Kidney (tissue), 14 donors: ENCODE data around the gene GSX1. TPM values are rescaled to one million over a fixed set of nuclear protein-coding genes. Genes with fewer than 3 reads are reported as not detected.

ENCODE experiments used
- DNase-seq, 5 donors: peaks; one replicate each; pipeline ENCODE4 v3.0.0-alpha.2; 2013 to 2020
- FAIRE-seq: peaks from 2 replicates; lab custom pipeline; 2012; peaks lifted over from hg19 to GRCh38; lab: Jason Lieb, UNC
- H3K27ac ChIP-seq, 2 donors: one replicate each; pipeline ENCODE4 v1.7.0; 2013; ENCODE audit warnings: low read depth in 2 of 2, low read length in 2 of 2, inconsistent platforms in 1 of 2
- H3K27me3 ChIP-seq: one replicate; pipeline ENCODE4 v1.7.1; 2013; ENCODE audit warnings: low read length, inconsistent platforms; ENCODE audit not compliant: control insufficient read depth, insufficient read depth
- H3K36me3 ChIP-seq, 3 donors: one replicate each; pipeline versions ENCODE4 v1.7.0 to v1.7.1; 2013; ENCODE audit warnings: low read length in 3 of 3, control low read depth in 1 of 3, inconsistent platforms in 1 of 3; ENCODE audit not compliant: insufficient read depth in 3 of 3, control insufficient read depth in 2 of 3
- H3K4me1 ChIP-seq, 3 donors: one replicate each; pipeline versions ENCODE4 v1.7.0 to v1.7.1; 2013; ENCODE audit warnings: low read length in 3 of 3, inconsistent platforms in 1 of 3, low read depth in 1 of 3; ENCODE audit not compliant: control insufficient read depth in 2 of 3, insufficient read depth in 2 of 3
- H3K4me3 ChIP-seq, 3 donors: one replicate each; pipeline versions ENCODE4 v1.7.0 to v1.8.1; 2013; ENCODE audit warnings: low read length in 3 of 3, control low read depth in 1 of 3, inconsistent platforms in 1 of 3
- H3K9ac ChIP-seq, 3 donors: one replicate each; pipeline versions ENCODE4 v1.7.0 to v1.7.1; 2013; ENCODE audit warnings: low read length in 3 of 3, control low read depth in 1 of 3, inconsistent platforms in 1 of 3
- H3K9me3 ChIP-seq, 3 donors: one replicate each; pipeline versions ENCODE4 v1.7.0 to v1.7.1; 2013; ENCODE audit warnings: low read length in 3 of 3, control low read depth in 1 of 3, inconsistent platforms in 1 of 3; ENCODE audit not compliant: control insufficient read depth in 2 of 3, insufficient read depth in 1 of 3
- CTCF ChIP-seq: IDR thresholded peaks from 3 replicates; pipeline ENCODE4 v1.5.1; 2012; ENCODE audit warnings: mild to moderate bottlenecking, moderate library complexity, borderline replicate concordance; ENCODE audit not compliant: insufficient read depth; ENCODE audit errors: extremely low read depth
- intact Hi-C: fragments of 100-400 bp; cut with DNase I; formaldehyde crosslinking; loops from one replicate; pipeline ENCODE4 v1.11.1; 2022
- polyA plus RNA-seq: library from polyadenylated mRNA; stranded (reverse); fragments of 350-450 nt; fragmentation: Illumina TruSeq; extraction: RNeasy Lipid Tissue Mini Kit (QIAGEN cat#74804); gene quantifications from one replicate; pipeline ENCODE4 v1.2.3, GENCODE V29; 2014; ENCODE audit warnings: low read depth, low replicate concordance; ENCODE audit not compliant: insufficient read depth
- total RNA-seq: library from RNA; stranded (reverse); fragmentation: NEBNext Ultra II Directional; extraction: Animal tissue kit (Norgen Biotek cat#: 25700); gene quantifications from one replicate; pipeline ENCODE4 v1.2.1, GENCODE V29; 2021
- donor health status: control.
- donor health status: control.
- donor health status: control.
- donor health status: control.
- donor health status: control.
- donor health status: DM: yes; HTN: yes; CAD: no.
- donor health status: Normal renal cell carcinoma (clear cell type).

GSX1 gene
- total and polyA plus RNA-seq, 2 donors from 2014 or later: not detected

GRCh38 chr13:27825072-27825471, 32.8 kb downstream of the GSX1 start:
- Histone ChIP-seq H3K9me3 (no peaks in the 10 kb centered on the region), H3K27ac (no peak overlapping the region), H3K27me3 (peaks cover 14% of the 10 kb centered on the region), H3K4me3 (no peak overlapping the region), H3K4me1 (peaks cover 0 to under 1% (median 0%) of the 10 kb centered on the region in 3 donors), H3K9ac (no peak overlapping the region), H3K36me3 (no peaks in the 10 kb centered on the region)
- DNase-seq (peak in 4 of 5 donors; percentile 53 to 69 (median 68)), FAIRE-seq (no peak)
- intact Hi-C loops: loop anchor here (10.0 kb wide), 1 partner anchor 300 kb away; no protein-coding TSS in a partner anchor
- TF ChIP-seq CTCF: no peak

- no peak overlapping the region for H3K27ac ChIP-seq
- H3K27me3 ChIP-seq: peaks cover 13% of the 10 kb centered on the region
- DNase-seq (peak; percentile 88 to 94 (median 89)), FAIRE-seq (no peak)
- peaks cover 0 to 3% (median 0%) of the 10 kb centered on the region in 3 donors for H3K4me1 ChIP-seq
- H3K36me3 ChIP-seq: no peaks in the 10 kb centered on the region
- intact Hi-C loops: loop anchor here (10.0 kb wide), 1 partner anchor 302 kb away; no protein-coding TSS in a partner anchor
- peak; percentile 93 for TF ChIP-seq CTCF
- no peak overlapping the region for H3K9ac ChIP-seq
- peak overlapping the region in 2 of 3 donors; percentile 28 to 34 for H3K4me3 ChIP-seq
- H3K9me3 ChIP-seq: no peaks in the 10 kb centered on the region
Observed at GRCh38 chr13:27826379-27827353, 34.4 kb downstream of the GSX1 start.

GRCh38 chr13:27827646-27828045, 35.4 kb downstream of the GSX1 start:
- TF ChIP-seq CTCF: no peak
- no peak for DNase-seq
- H3K36me3 ChIP-seq: no peaks in the 10 kb centered on the region
- no peak overlapping the region for H3K9ac ChIP-seq
- H3K27me3 ChIP-seq: peaks cover 13% of the 10 kb centered on the region
- H3K4me3 ChIP-seq: no peak overlapping the region
- intact Hi-C loops: loop anchor here (10.0 kb wide), 1 partner anchor 303 kb away; no protein-coding TSS in a partner anchor
- no peaks in the 10 kb centered on the region for H3K9me3 ChIP-seq
- no peak overlapping the region for H3K27ac ChIP-seq
- no peak for FAIRE-seq
- H3K4me1 ChIP-seq: peaks cover 0 to 3% (median 0%) of the 10 kb centered on the region in 3 donors
